Measurements from ENCODE around the gene KRTAP5-6.

- TF ChIP-seq CTCF (IDR thresholded peaks at IDR 0.05) (no peak), POLR2AphosphoS5 (IDR thresholded peaks at IDR 0.05) (no peak), POLR2A (IDR thresholded peaks at IDR 0.05) (no peak)
Measured at GRCh38 chr11:1708716-1709115, 11.7 kb downstream of the KRTAP5-6 start.
